Thyroid gland (tissue), 4 donors: ENCODE measurements around the gene RTTN.

Experiments
- POLR2A ChIP-seq, 2 donors: fragments of 450-650 bp; IDR thresholded peaks; one replicate each; pipeline ENCODE4 v1.6.1; 2017; ENCODE audit warnings: antibody characterized with exemption in 2 of 2, mild to moderate bottlenecking in 2 of 2, moderate library complexity in 1 of 2
- TF ChIP-seq, protein P1 (sequence below), 6 experiments: fragments of 200-600 bp in 3 of 6; fragments of 450-650 bp in 3 of 6; sonication (generic) in 3 of 6; IDR thresholded peaks; one replicate each; pipeline ENCODE4 v1.5.1; 2016 to 2019; ENCODE audit warnings: antibody characterized with exemption in 6 of 6, mild to moderate bottlenecking in 2 of 6, inconsistent platforms in 1 of 6, moderate library complexity in 1 of 6

DNA sequence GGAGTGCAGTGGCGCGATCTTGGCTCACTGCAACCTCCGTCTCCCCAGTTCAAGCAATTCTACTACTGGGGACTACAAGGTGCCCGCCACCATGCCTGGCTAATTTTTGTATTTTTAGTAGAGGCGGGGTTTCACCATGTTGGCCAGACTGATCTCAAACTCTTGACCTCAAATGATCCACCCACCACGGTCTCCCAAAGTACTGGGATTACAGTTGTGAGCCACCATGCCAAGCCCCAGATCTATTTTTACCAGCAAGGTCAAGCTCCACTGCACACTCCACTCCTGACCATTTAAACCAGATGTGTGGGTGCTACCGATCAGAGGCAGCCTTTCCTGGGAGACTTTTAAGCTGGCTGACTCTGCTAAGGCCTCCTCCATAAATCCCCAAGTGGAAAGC, 190.4 kb downstream of the RTTN start:
- TF ChIP-seq, protein P1, sequence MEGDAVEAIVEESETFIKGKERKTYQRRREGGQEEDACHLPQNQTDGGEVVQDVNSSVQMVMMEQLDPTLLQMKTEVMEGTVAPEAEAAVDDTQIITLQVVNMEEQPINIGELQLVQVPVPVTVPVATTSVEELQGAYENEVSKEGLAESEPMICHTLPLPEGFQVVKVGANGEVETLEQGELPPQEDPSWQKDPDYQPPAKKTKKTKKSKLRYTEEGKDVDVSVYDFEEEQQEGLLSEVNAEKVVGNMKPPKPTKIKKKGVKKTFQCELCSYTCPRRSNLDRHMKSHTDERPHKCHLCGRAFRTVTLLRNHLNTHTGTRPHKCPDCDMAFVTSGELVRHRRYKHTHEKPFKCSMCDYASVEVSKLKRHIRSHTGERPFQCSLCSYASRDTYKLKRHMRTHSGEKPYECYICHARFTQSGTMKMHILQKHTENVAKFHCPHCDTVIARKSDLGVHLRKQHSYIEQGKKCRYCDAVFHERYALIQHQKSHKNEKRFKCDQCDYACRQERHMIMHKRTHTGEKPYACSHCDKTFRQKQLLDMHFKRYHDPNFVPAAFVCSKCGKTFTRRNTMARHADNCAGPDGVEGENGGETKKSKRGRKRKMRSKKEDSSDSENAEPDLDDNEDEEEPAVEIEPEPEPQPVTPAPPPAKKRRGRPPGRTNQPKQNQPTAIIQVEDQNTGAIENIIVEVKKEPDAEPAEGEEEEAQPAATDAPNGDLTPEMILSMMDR (IDR thresholded peaks at IDR 0.05) = no peak
- no peak for TF ChIP-seq POLR2A (IDR thresholded peaks at IDR 0.05)
